Fibroblast of lung (primary cell): ENCODE data around the gene STPG4. TPM values are rescaled to one million over a fixed set of nuclear protein-coding genes. Genes with fewer than 3 reads are reported as not detected.

ENCODE experiments used
- DNase-seq, 2 donors: peaks; one replicate each; pipeline versions ENCODE4 v3.0.0 to v3.0.0-alpha.2; 2010; ENCODE audit warnings: low read depth in 2 of 2
- H2AFZ ChIP-seq: 2 replicates; pipeline ENCODE4 v1.5.1; 2012; ENCODE audit warnings: low read length, control low read depth, inconsistent platforms
- H3K27ac ChIP-seq: 2 replicates; pipeline ENCODE4 v1.5.1; 2011; ENCODE audit warnings: low read length, control low read depth; ENCODE audit not compliant: insufficient read depth
- H3K27me3 ChIP-seq: 2 replicates; pipeline ENCODE4 v1.5.1; 2011; ENCODE audit warnings: mild to moderate bottlenecking, low read length; ENCODE audit not compliant: control insufficient read depth, insufficient read depth
- H3K36me3 ChIP-seq: 2 replicates; pipeline ENCODE4 v1.5.1; 2011; ENCODE audit warnings: low read length; ENCODE audit not compliant: control insufficient read depth, insufficient read depth
- H3K4me1 ChIP-seq: 2 replicates; pipeline ENCODE4 v1.5.1; 2011; ENCODE audit warnings: low read length; ENCODE audit not compliant: control insufficient read depth, insufficient read depth; ENCODE audit errors: extremely low read depth
- H3K4me2 ChIP-seq: 2 replicates; pipeline ENCODE4 v1.5.1; 2011; ENCODE audit warnings: low read length, control low read depth; ENCODE audit not compliant: insufficient read depth; ENCODE audit errors: extremely low read depth
- H3K4me3 ChIP-seq, 4 experiments: fragments of 200-600 bp in 1 of 4; sonication (generic) in 1 of 4; replicated peaks in 1 of 4; 2 replicates each; pipeline ENCODE4 v1.5.1; 2011 to 2016; ENCODE audit warnings: low read length in 4 of 4, low read depth in 3 of 4, mild to moderate bottlenecking in 3 of 4, control low read depth in 2 of 4, inconsistent platforms in 1 of 4, mixed read lengths in 1 of 4; ENCODE audit not compliant: insufficient read depth in 1 of 4; ENCODE audit errors: control extremely low read depth in 1 of 4
- H3K79me2 ChIP-seq: 2 replicates; pipeline ENCODE4 v1.5.1; 2012; ENCODE audit warnings: mild to moderate bottlenecking, low read length, inconsistent platforms; ENCODE audit not compliant: control insufficient read depth, insufficient read depth
- H3K9ac ChIP-seq: 2 replicates; pipeline ENCODE4 v1.5.1; 2011; ENCODE audit warnings: mild to moderate bottlenecking, low read length, control low read depth; ENCODE audit not compliant: insufficient read depth
- H3K9me3 ChIP-seq: 2 replicates; pipeline ENCODE4 v1.5.1; 2012; ENCODE audit warnings: low read depth, low read length; ENCODE audit not compliant: control insufficient read depth, insufficient read depth
- H4K20me1 ChIP-seq: 2 replicates; pipeline ENCODE4 v1.5.1; 2011; ENCODE audit warnings: low read length; ENCODE audit not compliant: control insufficient read depth, insufficient read depth; ENCODE audit errors: extremely low read depth
- EZH2 ChIP-seq: IDR thresholded peaks from 2 replicates; pipeline ENCODE4 v1.5.1; 2012; ENCODE audit warnings: low read length, control low read depth, mild to moderate bottlenecking; ENCODE audit errors: missing control alignments
- polyA plus RNA-seq, 2 donors: library from polyadenylated mRNA; depleted of rRNA in 1 of 2; stranded (reverse) in 1 of 2; unstranded in 1 of 2; fragments of >200 nt; gene quantifications; 2 replicates each; pipeline ENCODE4 v1.2.1, GENCODE V29; 2011 to 2012; ENCODE audit warnings: missing spikeins in 1 of 2
- total RNA-seq: library from RNA; depleted of rRNA; stranded (reverse); fragments of >200 nt; gene quantifications from 2 replicates; pipeline ENCODE4 v1.2.1, GENCODE V29; 2014
- TF ChIP-seq, protein P1 (sequence below), 2 donors: IDR thresholded peaks in 1 of 2; conservative IDR thresholded peaks in 1 of 2; 1 replicate in 1 of 2; 2 replicates in 1 of 2; pipeline ENCODE4 v1.5.1; 2011 to 2012; ENCODE audit warnings: low read length in 2 of 2, control low read depth in 1 of 2, inconsistent platforms in 1 of 2, low read depth in 1 of 2, mild to moderate bottlenecking in 1 of 2

STPG4 gene
- total and polyA plus RNA-seq, 2 donors (not counting 1 experiment from before 2014, with no cell fraction given) = 0.33 TPM; not detected in 1

DNA sequence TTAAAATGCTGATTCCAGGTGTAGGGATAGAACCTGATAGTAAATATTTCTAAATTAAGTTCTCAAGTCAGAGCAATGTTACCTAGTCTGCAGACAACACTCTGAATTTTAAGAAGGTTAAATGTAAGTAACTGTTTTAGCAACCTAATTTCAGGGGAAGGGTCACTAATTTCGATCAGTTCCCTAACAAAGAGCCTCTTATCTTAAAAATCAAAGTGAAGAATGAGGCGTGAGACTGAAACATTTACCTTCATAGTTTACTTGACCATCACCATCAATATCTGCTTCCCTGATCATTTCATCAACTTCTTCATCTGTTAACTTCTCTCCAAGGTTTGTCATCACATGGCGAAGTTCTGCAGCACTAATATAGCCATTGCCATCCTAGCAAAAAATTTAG lies 6.4 kb upstream of the STPG4 start:
- no peak overlapping the region for H3K9ac ChIP-seq
- no peak overlapping the region for H3K4me3 ChIP-seq
- H4K20me1 ChIP-seq = peaks cover 7% of the 10 kb centered on the region
- DNase-seq = no peak
- no peak overlapping the region for H3K4me2 ChIP-seq
- H3K27me3 ChIP-seq = no peaks in the 10 kb centered on the region
- no peak overlapping the region for H2AFZ ChIP-seq
- H3K9me3 ChIP-seq = no peaks in the 10 kb centered on the region
- H3K27ac ChIP-seq = no peak overlapping the region
- peaks cover 24% of the 10 kb centered on the region for H3K36me3 ChIP-seq
- H3K4me1 ChIP-seq = peaks cover 11% of the 10 kb centered on the region
- TF ChIP-seq, protein P1, sequence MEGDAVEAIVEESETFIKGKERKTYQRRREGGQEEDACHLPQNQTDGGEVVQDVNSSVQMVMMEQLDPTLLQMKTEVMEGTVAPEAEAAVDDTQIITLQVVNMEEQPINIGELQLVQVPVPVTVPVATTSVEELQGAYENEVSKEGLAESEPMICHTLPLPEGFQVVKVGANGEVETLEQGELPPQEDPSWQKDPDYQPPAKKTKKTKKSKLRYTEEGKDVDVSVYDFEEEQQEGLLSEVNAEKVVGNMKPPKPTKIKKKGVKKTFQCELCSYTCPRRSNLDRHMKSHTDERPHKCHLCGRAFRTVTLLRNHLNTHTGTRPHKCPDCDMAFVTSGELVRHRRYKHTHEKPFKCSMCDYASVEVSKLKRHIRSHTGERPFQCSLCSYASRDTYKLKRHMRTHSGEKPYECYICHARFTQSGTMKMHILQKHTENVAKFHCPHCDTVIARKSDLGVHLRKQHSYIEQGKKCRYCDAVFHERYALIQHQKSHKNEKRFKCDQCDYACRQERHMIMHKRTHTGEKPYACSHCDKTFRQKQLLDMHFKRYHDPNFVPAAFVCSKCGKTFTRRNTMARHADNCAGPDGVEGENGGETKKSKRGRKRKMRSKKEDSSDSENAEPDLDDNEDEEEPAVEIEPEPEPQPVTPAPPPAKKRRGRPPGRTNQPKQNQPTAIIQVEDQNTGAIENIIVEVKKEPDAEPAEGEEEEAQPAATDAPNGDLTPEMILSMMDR (conservative IDR thresholded peaks at IDR 0.05 in 1 of 2, IDR thresholded peaks at IDR 0.05 in 1 of 2; ENCODE audit: low read depth in 1 of 2, low read length in 2 of 2) = no peak
- no peak for TF ChIP-seq EZH2
- H3K79me2 ChIP-seq = peaks cover 62% of the 10 kb centered on the region

GRCh38 chr2:47160660-47161059 lies 5.6 kb upstream of the STPG4 start:
- no peak overlapping the region for H3K9ac ChIP-seq
- no peak overlapping the region for H2AFZ ChIP-seq
- H3K36me3 ChIP-seq = peaks cover 23% of the 10 kb centered on the region
- H3K4me1 ChIP-seq = peaks cover 7% of the 10 kb centered on the region
- no peak overlapping the region for H3K4me3 ChIP-seq
- no peak overlapping the region for H3K4me2 ChIP-seq
- H3K9me3 ChIP-seq = no peaks in the 10 kb centered on the region
- TF ChIP-seq EZH2 = no peak
- TF ChIP-seq, protein P1 (conservative IDR thresholded peaks at IDR 0.05 in 1 of 2, IDR thresholded peaks at IDR 0.05 in 1 of 2; ENCODE audit: low read depth in 1 of 2, low read length in 2 of 2) = no peak
- no peaks in the 10 kb centered on the region for H3K27me3 ChIP-seq
- no peak overlapping the region for H3K27ac ChIP-seq
- DNase-seq = no peak
- peaks cover 53% of the 10 kb centered on the region for H3K79me2 ChIP-seq
- H4K20me1 ChIP-seq = peaks cover 4% of the 10 kb centered on the region

- Histone ChIP-seq H4K20me1 (peaks cover 3% of the 10 kb centered on the region), H3K36me3 (peaks cover 23% of the 10 kb centered on the region), H3K79me2 (peaks cover 49% of the 10 kb centered on the region), H3K4me3 (no peak overlapping the region), H3K27ac (no peak overlapping the region), H2AFZ (no peak overlapping the region), H3K4me1 (peaks cover 3% of the 10 kb centered on the region), H3K9ac (no peak overlapping the region), H3K27me3 (no peaks in the 10 kb centered on the region), H3K9me3 (no peaks in the 10 kb centered on the region), H3K4me2 (no peak overlapping the region)
- no peak for TF ChIP-seq EZH2
- TF ChIP-seq, protein P1 (conservative IDR thresholded peaks at IDR 0.05 in 1 of 2, IDR thresholded peaks at IDR 0.05 in 1 of 2; ENCODE audit: low read depth in 1 of 2, low read length in 2 of 2) = no peak
- DNase-seq = no peak
Measured at GRCh38 chr2:47160211-47160610, 5.1 kb upstream of the STPG4 start.
